ENCODE measurements around the gene SCN1A. TPM values are rescaled to one million over a fixed set of nuclear protein-coding genes. Genes with fewer than 3 reads are reported as not detected.

The SCN1A gene
- total and polyA plus RNA-seq, 2 of the 8 experiments (the other 6 are each of a cell fraction or from before 2014, with no cell fraction given) = 0.18 to 1.9 TPM

GRCh38 chr2:166104084-166104483 lies 23.7 kb downstream of the SCN1A start:
- CTCF ChIA-PET (ENCODE audit: partially characterized antibody) = interaction anchor here (0.7 to 2.7 kb wide), 8 partner anchors 9 to 457 kb away, joined by 3 to 18 read pairs (median 4); partner anchors contain the start of gene SCN1A
- Histone ChIP-seq H2BK5ac (ENCODE audit: low read depth, low read length) (no peak overlapping the region), H3K27ac (ENCODE audit: low read depth, low read length) (no peak overlapping the region), H2AFZ (ENCODE audit: low read length) (no peak overlapping the region), H4K5ac (ENCODE audit: insufficient read length, low read depth, low read length) (no peak overlapping the region), H3K27me3 (replicated peaks in 1 of 4; ENCODE audit: control insufficient read depth in 3 of 4, extremely low read depth in 1 of 4, insufficient read depth in 3 of 4, low read length in 3 of 4) (no peaks in the 10 kb centered on the region), H4K20me1 (replicated peaks in 1 of 2; ENCODE audit: control insufficient read depth in 1 of 2, insufficient read depth in 2 of 2, low read length in 2 of 2) (no peaks in the 10 kb centered on the region), H3K18ac (ENCODE audit: extremely low read depth, low read length) (no peak overlapping the region), H4K8ac (ENCODE audit: extremely low read depth, insufficient read depth, low read length) (no peak overlapping the region), H3K79me2 (ENCODE audit: control insufficient read depth in 1 of 2, insufficient read depth in 2 of 2, low read length in 2 of 2) (no peaks in the 10 kb centered on the region), H3K14ac (ENCODE audit: insufficient read length) (no peak overlapping the region), H2BK120ac (replicated peaks; ENCODE audit: low read depth, low read length) (no peak overlapping the region), H2BK15ac (ENCODE audit: low read length) (no peak overlapping the region), H3K9me3 (ENCODE audit: insufficient read depth in 2 of 2, low read depth in 1 of 2, low read length in 1 of 2) (no peaks in the 10 kb centered on the region), H3K79me1 (ENCODE audit: low read depth, low read length) (no peaks in the 10 kb centered on the region), H3K56ac (replicated peaks; ENCODE audit: insufficient read length, low read depth, low read length) (no peak overlapping the region), H3K4me2 (ENCODE audit: insufficient read depth in 1 of 2, low read depth in 2 of 2, low read length in 2 of 2) (no peak overlapping the region), H2AK5ac (ENCODE audit: low read depth, low read length) (no peak overlapping the region), H3K4me1 (replicated peaks in 1 of 4; ENCODE audit: control insufficient read depth in 3 of 4, insufficient read depth in 4 of 4, low read length in 3 of 4) (no peaks in the 10 kb centered on the region), H3K4me3 (ENCODE audit: extremely low read depth in 1 of 4, insufficient read depth in 2 of 4, low read depth in 3 of 4, low read length in 4 of 4) (no peak overlapping the region), H2BK12ac (ENCODE audit: low read depth, low read length) (no peak overlapping the region), H3K23ac (ENCODE audit: insufficient read length) (no peak overlapping the region), H3K36me3 (ENCODE audit: control insufficient read depth in 2 of 4, insufficient read depth in 4 of 4, low read length in 3 of 4) (no peaks in the 10 kb centered on the region), H3K23me2 (ENCODE audit: low read depth, low read length) (no peaks in the 10 kb centered on the region), H4K91ac (replicated peaks; ENCODE audit: insufficient read length, low read length) (no peak overlapping the region), H3K9ac (replicated peaks in 1 of 4; ENCODE audit: extremely low read depth in 1 of 4, low read depth in 3 of 4, low read length in 3 of 4) (no peak overlapping the region), H2BK20ac (ENCODE audit: low read length) (no peak overlapping the region), H3K4ac (replicated peaks; ENCODE audit: insufficient read length, low read depth, low read length) (no peak overlapping the region)
- POLR2A ChIA-PET (ENCODE audit: partially characterized antibody) = no interaction called here
- whole genome bisulfite sequencing, 2 experiments (ENCODE audit: extremely low coverage in 1 of 2, insufficient coverage in 1 of 2, insufficient read length in 1 of 2, insufficient replicate concordance in 2 of 2, low coverage in 1 of 2, low lambda C conversion rate in 2 of 2, missing lambda C conversion rate in 1 of 2) = 100% methylated on average over 1 of the region's 1 CpG; no CpG with 5 or more reads in 1 of the 2 experiments
- DNase-seq (ENCODE audit: low read depth in 1 of 2, low spot score in 2 of 2) = no peak
- FAIRE-seq = no peak
- no peak for TF ChIP-seq USF2 (IDR thresholded peaks at IDR 0.05; ENCODE audit: low read length)
- TF ChIP-seq CTCF (IDR thresholded peaks at IDR 0.05; ENCODE audit: control extremely low read depth in 1 of 3, insufficient read depth in 1 of 3, low read depth in 1 of 3, low read length in 3 of 3) = no peak
- no peak for TF ChIP-seq TCF12 (IDR thresholded peaks at IDR 0.05; ENCODE audit: low read depth, low read length)
- no peak for TF ChIP-seq POLR2AphosphoS5 (IDR thresholded peaks at IDR 0.05; ENCODE audit: low read depth, low read length)
- TF ChIP-seq YY1 (IDR thresholded peaks at IDR 0.05; ENCODE audit: low read depth, low read length) = no peak
- no peak for TF ChIP-seq CBX5 (IDR thresholded peaks at IDR 0.05; ENCODE audit: low read depth, low read length)
- no peak for TF ChIP-seq SP2 (IDR thresholded peaks at IDR 0.05; ENCODE audit: low read length)
- no peak for TF ChIP-seq TEAD4 (IDR thresholded peaks at IDR 0.05; ENCODE audit: low read depth, low read length)
- TF ChIP-seq ASH2L (IDR thresholded peaks at IDR 0.05; ENCODE audit: low read length) = no peak
- no peak for TF ChIP-seq EZH2 (IDR thresholded peaks at IDR 0.05; ENCODE audit: low read depth, low read length, severe bottlenecking)
- TF ChIP-seq SAP30 (IDR thresholded peaks at IDR 0.05; ENCODE audit: insufficient read depth, insufficient replicate concordance, low read length) = no peak
